Epidermal melanocyte (primary cell): ENCODE results near the gene CRHR1.

Source experiments
- DNase-seq: peaks from one replicate; pipeline ENCODE4 v3.0.0; 2011; ENCODE audit warnings: low spot score; ENCODE audit not compliant: insufficient read length

CRHR1 gene

GRCh38 chr17:45788057-45788456 is 3.9 kb downstream of the CRHR1 start:
- no peak for DNase-seq

- no peak for DNase-seq
Measured at GRCh38 chr17:45789874-45790273, 5.8 kb downstream of the CRHR1 start.

- no peak for DNase-seq
Measured at GRCh38 chr17:45790296-45790922, 6.3 kb downstream of the CRHR1 start.

GRCh38 chr17:45791041-45791582 is 7.0 kb downstream of the CRHR1 start:
- no peak for DNase-seq

- DNase-seq = no peak
Measured at GRCh38 chr17:45791935-45792334, 7.8 kb downstream of the CRHR1 start.

GRCh38 chr17:45792437-45792836 is 8.3 kb downstream of the CRHR1 start:
- DNase-seq = no peak

GRCh38 chr17:45792995-45793755 is 9.1 kb downstream of the CRHR1 start:
- DNase-seq = no peak

- no peak for DNase-seq
Measured at GRCh38 chr17:45793999-45794540, 9.9 kb downstream of the CRHR1 start.

GRCh38 chr17:45794840-45795239 is 10.7 kb downstream of the CRHR1 start:
- no peak for DNase-seq

- DNase-seq = no peak
Measured at GRCh38 chr17:45800816-45801215, 16.7 kb downstream of the CRHR1 start.

- DNase-seq = no peak
Measured at GRCh38 chr17:45801421-45801820, 17.3 kb downstream of the CRHR1 start.

- no peak for DNase-seq
Measured at GRCh38 chr17:45808845-45809244, 24.7 kb downstream of the CRHR1 start.

- no peak for DNase-seq
Measured at GRCh38 chr17:45809499-45809898, 25.4 kb downstream of the CRHR1 start.

GRCh38 chr17:45812102-45812501 is 28.0 kb downstream of the CRHR1 start:
- DNase-seq = no peak

GRCh38 chr17:45813048-45813725 is 29.1 kb downstream of the CRHR1 start:
- no peak for DNase-seq

GRCh38 chr17:45814622-45815606 is 30.8 kb downstream of the CRHR1 start:
- DNase-seq = no peak

GRCh38 chr17:45815752-45816151 is 31.6 kb downstream of the CRHR1 start:
- DNase-seq = no peak

- no peak for DNase-seq
Measured at GRCh38 chr17:45818041-45818440, 33.9 kb downstream of the CRHR1 start.

- DNase-seq = no peak
Measured at GRCh38 chr17:45818699-45819098, 34.6 kb downstream of the CRHR1 start.

- DNase-seq = no peak
Measured at GRCh38 chr17:45819632-45820031, 35.5 kb downstream of the CRHR1 start.
